Activated CD8-positive, alpha-beta memory T cell treated with anti-CD3 and anti-CD28 coated beads, Interleukin-2, amount 10 ng/mL, durations not matched to agents 7 days and 5 days (primary cell): Measurements from ENCODE around the gene CCL3. TPM values are rescaled to one million over a fixed set of nuclear protein-coding genes. Genes with fewer than 3 reads are reported as not detected.

Experiments
- ATAC-seq: fragments of 150-1000 bp; cut with Tn5 transposase; one replicate; pipeline ENCODE4 v1.10.0; 2021; ENCODE audit warnings: moderate library complexity
- CTCF ChIA-PET: fragments of 350-600 bp; sonication (Branson Sonifier 250); formaldehyde crosslinking; loops from one replicate; lab custom pipeline; 2021; ENCODE audit warnings: antibody characterized with exemption; lab: Charles Lee
- DNase-seq: peaks from one replicate; pipeline ENCODE4 v3.0.0-alpha.2; 2020
- H3K27ac Mint-ChIP-seq: one replicate; pipeline ENCODE4 v1.8.0; 2021; ENCODE audit warnings: mild to moderate bottlenecking, mixed read lengths
- H3K27me3 Mint-ChIP-seq: one replicate; pipeline ENCODE4 v1.8.0; 2021; ENCODE audit warnings: mixed read lengths
- H3K36me3 Mint-ChIP-seq: one replicate; pipeline ENCODE4 v1.8.0; 2021; ENCODE audit warnings: mild to moderate bottlenecking, mixed read lengths
- H3K4me1 Mint-ChIP-seq: one replicate; pipeline ENCODE4 v1.8.0; 2021; ENCODE audit warnings: mixed read lengths
- H3K4me3 Mint-ChIP-seq: one replicate; pipeline ENCODE4 v1.8.0; 2021; ENCODE audit warnings: mild to moderate bottlenecking, moderate library complexity, mixed read lengths
- H3K9me3 Mint-ChIP-seq: one replicate; pipeline ENCODE4 v1.8.0; 2022; ENCODE audit warnings: low read depth, mixed read lengths
- total RNA-seq, 2 experiments: library from RNA; stranded (reverse); gene quantifications; one replicate each; pipeline ENCODE4 v1.2.3, GENCODE V29; 2021

Gene CCL3
- 100 to 1,000 TPM in 1 of 2 experiments, 10 to 100 TPM in 1; 77.2 to 634 TPM for total RNA-seq

DNA sequence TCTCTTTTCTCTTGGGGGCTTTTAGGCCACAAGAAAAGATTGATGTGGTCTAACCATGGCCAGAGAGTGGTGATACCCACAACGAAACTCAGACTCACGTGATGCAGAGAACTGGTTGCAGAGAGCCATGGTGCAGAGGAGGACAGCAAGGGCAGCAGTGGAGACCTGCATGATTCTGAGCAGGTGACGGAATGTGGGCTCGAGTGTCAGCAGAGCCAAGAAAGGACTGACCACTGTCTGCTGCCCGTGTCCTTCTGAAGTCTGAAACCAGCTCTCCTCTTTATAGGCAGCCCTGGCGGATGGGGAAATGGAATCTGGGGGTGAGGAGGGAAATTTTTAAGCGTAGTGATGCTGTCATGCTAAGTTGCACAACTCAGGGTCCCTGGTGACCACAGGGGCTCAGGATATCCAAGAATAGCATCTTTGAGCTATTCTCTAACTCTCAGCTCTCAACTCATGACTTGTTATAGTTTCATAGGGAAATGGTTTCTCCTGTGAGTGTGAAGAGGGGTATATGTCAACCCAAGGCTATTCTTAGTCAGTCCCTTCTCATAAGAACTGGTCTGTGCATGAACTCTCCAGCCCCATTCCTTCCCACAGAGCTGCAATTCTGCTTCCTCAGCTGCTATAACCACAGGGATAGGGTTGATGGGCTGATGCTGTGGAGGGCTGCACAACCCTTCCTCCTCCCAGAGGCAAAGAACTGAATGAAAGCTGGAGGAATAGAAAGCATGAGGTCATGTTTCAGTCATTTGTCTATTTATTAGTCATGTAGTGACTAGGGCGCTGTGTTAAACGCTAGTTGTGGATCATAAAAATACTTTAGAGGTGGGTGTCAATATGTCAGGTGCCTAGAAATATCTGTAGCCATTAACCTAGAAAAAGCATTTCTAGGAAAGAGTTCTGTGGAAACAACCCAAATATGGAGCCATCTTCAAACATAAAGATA lies at the start of gene CCL3:
TSS of gene CCL3 (minus strand) at position 256 of the 949 bp plus-strand sequence. CDS start at position 171, 85 bp downstream.
- peak within 1 kb of the TSS; percentile 74 for H3K4me3 Mint-ChIP-seq
- CTCF ChIA-PET: interaction anchor here (0.9 to 4.6 kb wide), 9 partner anchors 8 to 210 kb away, joined by 3 to 24 read pairs (median 5); partner anchors contain the start of gene CCL5
- DNase-seq (peak; percentile 82), ATAC-seq (peak; percentile 65)
- peak within 1 kb of the TSS; percentile 87 for H3K27ac Mint-ChIP-seq
- H3K36me3 Mint-ChIP-seq: peaks cover 10% of the 10 kb centered on the region
- H3K9me3 Mint-ChIP-seq: no peaks in the 10 kb centered on the region
- peaks cover 83% of the 10 kb centered on the region for H3K4me1 Mint-ChIP-seq
- H3K27me3 Mint-ChIP-seq: peaks cover 5% of the 10 kb centered on the region

DNA sequence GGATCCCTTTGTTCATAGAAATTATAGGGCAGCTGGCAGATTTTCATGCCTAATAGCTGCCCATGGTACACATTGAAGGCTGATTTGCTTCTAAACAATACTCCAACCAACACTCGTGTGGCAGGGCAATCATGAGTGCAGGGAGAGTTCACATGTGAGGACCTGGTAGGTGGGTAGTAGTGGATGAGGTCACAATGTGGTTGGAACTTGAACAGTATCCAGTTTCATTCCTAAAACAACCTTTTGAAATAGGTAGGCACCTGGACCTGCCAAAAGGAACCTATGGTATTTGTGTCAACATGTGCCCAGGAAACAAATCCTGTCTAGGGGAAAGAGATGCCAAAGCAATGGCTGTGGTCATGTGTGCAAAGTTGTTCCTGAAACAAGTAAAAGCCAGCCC lies 46.5 kb upstream of the CCL3 start:
- no peak for ATAC-seq
- Mint-ChIP-seq H3K4me1 (peaks cover 7% of the 10 kb centered on the region), H3K4me3 (no peak overlapping the region), H3K27ac (no peak overlapping the region), H3K9me3 (no peaks in the 10 kb centered on the region), H3K27me3 (peaks cover 3% of the 10 kb centered on the region), H3K36me3 (peaks cover 20% of the 10 kb centered on the region)
- CTCF ChIA-PET: interaction anchor here (1.4 kb wide), 1 partner anchor 12 kb away, joined by 3 read pairs; no protein-coding TSS in a partner anchor
- DNase-seq: no peak

DNA sequence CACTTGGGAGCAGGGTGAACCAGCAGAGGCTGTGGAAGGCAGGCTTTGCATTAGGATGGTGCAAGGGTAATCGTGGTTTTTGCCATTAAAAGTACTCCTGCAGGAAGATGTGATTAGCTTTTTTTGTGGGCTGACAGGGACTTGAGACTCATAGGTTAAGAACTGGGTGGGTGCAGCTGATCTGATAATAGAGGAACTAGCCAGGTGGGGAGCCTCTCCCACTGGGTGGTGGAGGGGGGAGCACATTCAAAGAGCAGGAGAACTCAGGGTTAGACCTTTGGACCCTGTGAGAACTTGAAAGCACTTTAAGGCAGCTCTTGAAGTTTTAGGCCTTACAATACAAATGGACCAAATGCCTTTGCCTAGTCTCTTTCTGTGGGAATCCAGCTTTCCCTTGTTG lies 46.1 kb upstream of the CCL3 start:
- H3K27ac Mint-ChIP-seq: no peak overlapping the region
- peaks cover 3% of the 10 kb centered on the region for H3K27me3 Mint-ChIP-seq

DNA sequence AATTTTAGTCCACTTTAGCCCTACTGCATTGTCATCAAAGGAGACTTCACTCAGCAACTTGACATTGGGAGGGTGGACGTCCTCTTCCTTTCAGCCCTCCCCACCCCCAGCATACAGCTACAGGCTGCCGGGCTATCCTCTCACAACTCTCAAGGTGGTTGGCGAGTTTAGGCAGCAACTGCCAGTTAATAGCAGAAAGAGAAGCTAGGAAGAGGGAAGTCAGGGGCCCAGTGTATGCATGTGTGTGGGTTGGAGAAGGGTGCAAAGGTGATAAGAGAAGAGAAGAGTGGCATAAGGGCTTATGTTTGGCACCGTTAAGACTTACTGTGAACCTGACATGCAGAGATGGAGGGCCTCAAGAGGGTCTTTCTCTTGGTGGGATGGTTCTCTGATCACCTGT lies 45.5 kb upstream of the CCL3 start:
- DNase-seq: no peak
- H3K27me3 Mint-ChIP-seq: peaks cover 3% of the 10 kb centered on the region
- no peaks in the 10 kb centered on the region for H3K4me1 Mint-ChIP-seq
- H3K9me3 Mint-ChIP-seq: no peaks in the 10 kb centered on the region
- no peak overlapping the region for H3K27ac Mint-ChIP-seq
- H3K4me3 Mint-ChIP-seq: no peak overlapping the region
- H3K36me3 Mint-ChIP-seq: peaks cover 18% of the 10 kb centered on the region
- CTCF ChIA-PET: no interaction called here
- no peak for ATAC-seq

More for the DNA sequence above, 46.1 kb upstream of the CCL3 start:
- peaks cover 3% of the 10 kb centered on the region for H3K4me1 Mint-ChIP-seq
- no peaks in the 10 kb centered on the region for H3K9me3 Mint-ChIP-seq
- CTCF ChIA-PET: interaction anchor here (1.4 kb wide), 1 partner anchor 12 kb away, joined by 3 read pairs; no protein-coding TSS in a partner anchor
- DNase-seq (no peak), ATAC-seq (no peak)
- H3K4me3 Mint-ChIP-seq: no peak overlapping the region
- H3K36me3 Mint-ChIP-seq: peaks cover 20% of the 10 kb centered on the region

DNA sequence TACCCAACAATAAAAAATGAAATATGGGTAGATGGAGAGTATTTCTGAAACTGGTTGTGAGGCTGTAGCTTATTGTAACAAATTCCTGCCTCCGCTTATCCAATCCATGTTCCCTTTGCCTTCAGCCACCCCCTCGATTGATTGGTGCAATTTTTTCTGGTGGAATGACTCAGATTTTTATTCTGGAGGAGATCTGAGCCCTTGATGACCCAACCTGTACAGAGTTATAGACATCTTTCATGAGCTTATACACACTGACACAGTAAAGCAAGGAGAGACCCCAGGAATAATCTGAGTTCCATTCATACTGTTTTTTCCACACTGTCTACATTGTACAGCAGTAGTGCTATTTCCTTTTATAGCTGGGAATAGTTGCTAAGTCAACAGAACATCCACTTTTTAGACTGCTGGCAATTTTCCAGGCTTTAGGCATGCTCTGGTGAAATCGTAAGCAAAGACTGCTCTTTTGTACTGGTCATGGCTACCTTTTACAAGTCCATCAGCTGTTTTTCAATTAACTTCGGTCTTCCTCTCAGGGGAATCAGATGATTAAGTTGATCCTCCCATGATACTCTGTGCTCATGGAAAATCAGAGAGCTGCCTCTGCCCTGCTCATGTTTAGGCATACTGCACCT lies 43.8 kb upstream of the CCL3 start:
- CTCF ChIA-PET: interaction anchor here (1.1 to 1.3 kb wide), 4 partner anchors 16 to 349 kb away, joined by 3 to 4 read pairs (median 4); no protein-coding TSS in a partner anchor
- H3K36me3 Mint-ChIP-seq: peaks cover 18% of the 10 kb centered on the region
- H3K27ac Mint-ChIP-seq: no peak overlapping the region
- no peaks in the 10 kb centered on the region for H3K9me3 Mint-ChIP-seq
- ATAC-seq: no peak
- H3K4me3 Mint-ChIP-seq: no peak overlapping the region
- no peaks in the 10 kb centered on the region for H3K4me1 Mint-ChIP-seq
- DNase-seq: no peak
- peaks cover 7% of the 10 kb centered on the region for H3K27me3 Mint-ChIP-seq

DNA sequence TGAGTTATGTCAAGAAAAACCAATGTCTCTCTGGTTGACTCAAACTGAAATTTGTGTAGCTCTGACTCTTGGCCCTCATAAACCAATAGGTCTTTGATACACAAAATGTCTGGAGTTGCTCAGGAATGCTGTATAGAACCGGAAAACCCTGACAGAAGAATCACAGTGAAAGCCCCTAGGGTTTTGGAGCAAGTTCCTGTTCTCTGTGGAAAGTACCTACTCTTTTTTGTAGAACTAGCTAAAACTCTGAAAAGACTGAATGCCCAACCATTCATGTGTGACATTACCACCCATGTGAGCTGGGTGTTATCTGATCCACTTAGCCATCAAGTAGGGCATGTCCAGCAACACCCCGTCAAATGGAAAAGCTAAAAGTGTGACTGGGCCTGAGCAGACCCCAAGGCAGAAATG lies 42.5 kb upstream of the CCL3 start:
- CTCF ChIA-PET: interaction anchor here (1.3 kb wide), 1 partner anchor 163 kb away, joined by 4 read pairs; no protein-coding TSS in a partner anchor
- no peak for ATAC-seq
- H3K27ac Mint-ChIP-seq: no peak overlapping the region

DNA sequence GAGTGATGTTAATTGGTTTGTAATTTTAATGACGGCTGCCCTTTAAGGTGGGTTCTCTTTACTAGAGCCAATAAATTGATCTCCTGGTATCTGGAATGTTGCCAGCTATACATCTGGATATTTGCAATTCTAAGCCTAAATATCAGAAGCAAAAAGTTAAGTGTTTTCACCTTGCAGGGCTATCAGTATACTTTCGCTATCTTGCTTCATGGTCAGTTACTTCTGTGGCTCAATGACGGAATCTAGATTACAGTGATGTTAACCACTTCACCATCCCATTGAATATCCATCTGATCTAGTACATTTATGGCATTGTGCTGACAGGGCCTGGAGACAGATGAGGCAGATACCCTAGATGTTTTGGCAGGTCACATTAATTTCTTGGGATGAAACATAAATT lies 42.0 kb upstream of the CCL3 start:
- DNase-seq (no peak), ATAC-seq (no peak)
- Mint-ChIP-seq H3K4me1 (peaks cover 5% of the 10 kb centered on the region), H3K27ac (no peak overlapping the region), H3K27me3 (peaks cover 3% of the 10 kb centered on the region), H3K9me3 (peaks cover 3% of the 10 kb centered on the region), H3K4me3 (no peak overlapping the region), H3K36me3 (peaks cover 18% of the 10 kb centered on the region)
- CTCF ChIA-PET: no interaction called here

More for the DNA sequence above, 42.5 kb upstream of the CCL3 start:
- no peaks in the 10 kb centered on the region for H3K9me3 Mint-ChIP-seq
- H3K4me3 Mint-ChIP-seq: no peak overlapping the region
- DNase-seq: no peak
- H3K4me1 Mint-ChIP-seq: peaks cover under 1% of the 10 kb centered on the region
- H3K36me3 Mint-ChIP-seq: peaks cover 18% of the 10 kb centered on the region
- peaks cover 7% of the 10 kb centered on the region for H3K27me3 Mint-ChIP-seq

DNA sequence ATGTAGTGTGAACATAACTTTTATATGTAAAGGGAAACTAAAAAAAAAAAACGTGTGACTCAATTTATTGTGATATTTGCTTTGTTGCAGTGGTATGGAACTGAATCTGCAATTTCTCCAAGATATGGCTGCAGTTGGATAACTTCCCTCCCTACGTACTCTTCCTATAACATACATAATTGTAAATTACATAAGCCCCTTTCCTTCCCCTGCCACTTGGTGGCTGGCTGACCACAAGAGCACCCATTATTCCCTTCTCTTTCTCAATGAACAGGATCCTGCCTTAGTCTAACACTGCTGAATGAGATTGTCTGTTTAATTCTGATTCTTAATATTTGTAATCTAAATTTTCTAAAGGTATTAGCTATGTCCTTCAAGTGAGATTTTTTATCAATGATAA lies 41.5 kb upstream of the CCL3 start:
- ATAC-seq (no peak), DNase-seq (no peak)
- Mint-ChIP-seq H3K4me1 (peaks cover 8% of the 10 kb centered on the region), H3K9me3 (peaks cover 6% of the 10 kb centered on the region), H3K27me3 (peaks cover 3% of the 10 kb centered on the region), H3K4me3 (no peak overlapping the region), H3K27ac (no peak overlapping the region), H3K36me3 (peaks cover 21% of the 10 kb centered on the region)
- CTCF ChIA-PET: no interaction called here

DNA sequence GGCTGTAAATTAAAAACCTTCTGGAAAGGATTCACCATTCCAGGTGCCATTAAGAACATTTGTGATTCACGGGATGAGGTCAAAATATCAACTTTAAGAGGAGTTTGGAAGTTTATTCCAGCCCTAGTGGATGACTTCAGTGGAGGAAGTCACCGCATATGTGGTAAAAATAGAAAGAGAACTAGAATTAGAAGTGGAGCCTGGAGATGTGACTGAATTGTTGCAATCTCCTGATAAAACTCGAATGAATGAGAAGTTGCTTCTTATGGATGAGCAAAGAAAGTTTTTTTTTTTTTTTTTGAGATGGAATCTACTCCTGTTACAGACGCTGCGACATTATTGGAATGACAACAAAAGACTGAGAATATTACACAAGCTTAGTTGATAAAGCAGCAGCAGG lies 40.4 kb upstream of the CCL3 start:
- no peak for DNase-seq
- CTCF ChIA-PET: no interaction called here
- H3K4me3 Mint-ChIP-seq: no peak overlapping the region
- H3K36me3 Mint-ChIP-seq: peaks cover 29% of the 10 kb centered on the region
- H3K9me3 Mint-ChIP-seq: peaks cover 10% of the 10 kb centered on the region
- H3K27me3 Mint-ChIP-seq: peaks cover 3% of the 10 kb centered on the region
- H3K4me1 Mint-ChIP-seq: peaks cover 8% of the 10 kb centered on the region
- no peak for ATAC-seq
- no peak overlapping the region for H3K27ac Mint-ChIP-seq

DNA sequence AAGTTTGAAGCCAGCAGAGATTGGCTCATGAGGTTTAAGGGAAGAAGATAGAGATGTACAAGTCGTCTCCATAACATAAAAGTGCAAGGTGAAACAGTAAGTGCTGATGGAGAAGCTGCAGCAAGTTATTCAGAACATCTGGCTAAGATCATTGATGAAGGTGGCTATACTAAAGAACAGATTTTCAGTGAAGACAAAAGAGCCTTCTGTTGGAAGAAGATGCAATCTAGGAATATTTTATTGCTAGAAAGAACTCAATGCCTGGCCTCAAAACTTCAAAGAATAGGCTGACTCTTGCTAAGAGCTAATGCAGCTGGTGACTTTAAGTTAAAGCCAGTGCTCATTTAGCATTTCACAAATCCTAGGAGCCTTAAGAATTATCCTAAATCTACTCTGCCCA lies 39.7 kb upstream of the CCL3 start:
- H3K36me3 Mint-ChIP-seq: peaks cover 26% of the 10 kb centered on the region
- peaks cover 10% of the 10 kb centered on the region for H3K9me3 Mint-ChIP-seq
- no peak for ATAC-seq
- peaks cover 3% of the 10 kb centered on the region for H3K27me3 Mint-ChIP-seq
- DNase-seq: no peak
- no peak overlapping the region for H3K27ac Mint-ChIP-seq
- CTCF ChIA-PET: no interaction called here
- H3K4me1 Mint-ChIP-seq: peaks cover 8% of the 10 kb centered on the region
- H3K4me3 Mint-ChIP-seq: no peak overlapping the region

DNA sequence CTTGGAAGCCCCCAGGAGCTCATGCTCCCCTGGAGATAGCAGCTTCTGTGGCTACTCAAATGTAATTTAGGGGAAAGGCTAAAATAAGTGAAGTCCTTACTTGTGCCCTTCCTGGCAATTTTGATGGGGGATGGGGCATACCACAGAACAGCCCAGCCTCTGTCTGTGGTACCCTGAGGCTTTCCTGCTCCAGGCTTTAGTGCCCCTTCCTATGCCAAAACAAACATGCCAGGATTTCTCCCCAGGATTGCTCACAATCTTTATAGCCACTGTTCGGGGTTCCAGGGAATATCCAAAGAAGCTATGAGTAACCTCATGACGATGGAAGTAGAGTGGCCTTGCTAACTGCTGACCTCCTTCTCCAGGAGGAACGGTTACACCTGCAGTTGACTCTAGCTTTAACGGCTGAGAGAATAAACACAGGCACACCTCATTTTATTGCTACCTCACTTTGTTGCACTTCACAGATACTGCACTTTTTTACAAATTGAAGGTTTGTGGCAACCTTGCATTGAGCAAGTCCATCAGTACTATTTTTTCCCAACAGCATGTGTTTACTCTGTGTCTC lies 38.6 kb upstream of the CCL3 start:
- CTCF ChIA-PET: interaction anchor here (0.7 to 1.4 kb wide), 2 partner anchors 9 to 31 kb away, joined by 3 to 4 read pairs; no protein-coding TSS in a partner anchor
- H3K36me3 Mint-ChIP-seq: peaks cover 26% of the 10 kb centered on the region
- H3K4me3 Mint-ChIP-seq: no peak overlapping the region
- ATAC-seq: no peak
- H3K9me3 Mint-ChIP-seq: peaks cover 12% of the 10 kb centered on the region
- DNase-seq: no peak
- no peak overlapping the region for H3K27ac Mint-ChIP-seq
- H3K27me3 Mint-ChIP-seq: peaks cover 3% of the 10 kb centered on the region
- H3K4me1 Mint-ChIP-seq: peaks cover 8% of the 10 kb centered on the region

DNA sequence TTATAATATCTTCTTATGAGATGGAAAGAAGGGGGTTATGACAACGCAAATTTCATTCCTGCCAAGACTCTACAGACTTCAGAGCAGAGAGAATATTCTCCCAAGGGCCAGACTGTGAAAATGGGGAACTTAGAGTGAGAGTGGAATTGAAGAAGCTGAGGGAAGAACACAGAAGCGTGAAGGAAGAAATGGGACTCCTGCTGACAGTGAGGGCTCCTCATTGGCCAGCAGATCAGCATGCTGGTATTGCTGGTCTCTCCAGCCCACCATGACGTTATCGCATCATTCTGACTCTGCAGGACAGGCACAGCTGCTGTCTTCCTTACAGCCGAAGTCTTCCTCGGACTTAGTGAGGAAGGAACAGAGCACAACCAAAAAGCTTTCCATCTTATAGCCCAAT lies 38.0 kb upstream of the CCL3 start:
- ATAC-seq (no peak), DNase-seq (no peak)
- CTCF ChIA-PET: interaction anchor here (1.4 to 1.5 kb wide), 2 partner anchors 8 to 9 kb away, joined by 4 read pairs; no protein-coding TSS in a partner anchor
- H3K9me3 Mint-ChIP-seq: peaks cover 12% of the 10 kb centered on the region
- H3K27me3 Mint-ChIP-seq: peaks cover 3% of the 10 kb centered on the region
- peaks cover 24% of the 10 kb centered on the region for H3K36me3 Mint-ChIP-seq
- peaks cover 8% of the 10 kb centered on the region for H3K4me1 Mint-ChIP-seq
- H3K4me3 Mint-ChIP-seq: no peak overlapping the region
- H3K27ac Mint-ChIP-seq: no peak overlapping the region
